Activated naive CD4-positive, alpha-beta T cell treated with anti-CD3 and anti-CD28 coated beads for 36 hours (primary cell): Measurements from ENCODE around the gene TMTC4. TPM values are rescaled to one million over a fixed set of nuclear protein-coding genes. Genes with fewer than 3 reads are reported as not detected.

Experiments
- CTCF ChIA-PET: fragments of 350-600 bp; sonication (Branson Sonifier 250); formaldehyde crosslinking; loops from one replicate; lab custom pipeline; 2021; ENCODE audit warnings: antibody characterized with exemption; lab: Charles Lee
- DNase-seq: peaks from one replicate; pipeline ENCODE4 v3.0.0-alpha.2; 2020
- H3K27ac Mint-ChIP-seq: one replicate; pipeline ENCODE4 v1.8.0; 2021; ENCODE audit warnings: mild to moderate bottlenecking, mixed read lengths
- H3K27me3 Mint-ChIP-seq: one replicate; pipeline ENCODE4 v1.8.0; 2021; ENCODE audit warnings: low read depth, mixed read lengths
- H3K36me3 Mint-ChIP-seq: one replicate; pipeline ENCODE4 v1.8.0; 2021; ENCODE audit warnings: low read depth, mixed read lengths
- H3K4me1 Mint-ChIP-seq: one replicate; pipeline ENCODE4 v1.8.0; 2021; ENCODE audit warnings: low read depth, mixed read lengths
- H3K4me3 Mint-ChIP-seq: one replicate; pipeline ENCODE4 v1.8.0; 2021; ENCODE audit warnings: mild to moderate bottlenecking, moderate library complexity, mixed read lengths
- H3K9me3 Mint-ChIP-seq: one replicate; pipeline ENCODE4 v1.8.0; 2021; ENCODE audit warnings: mixed read lengths
- intact Hi-C: fragments of 100-400 bp; cut with micrococcal nuclease; formaldehyde crosslinking; loops from one replicate; pipeline ENCODE4 v1.15.1; 2023
- total RNA-seq, 2 experiments: library from RNA; stranded (reverse); gene quantifications; one replicate each; pipeline ENCODE4 v1.2.3, GENCODE V29; 2021

TMTC4 gene
- total RNA-seq, 2 experiments from 2014 or later = 16.1 to 18.5 TPM

DNA sequence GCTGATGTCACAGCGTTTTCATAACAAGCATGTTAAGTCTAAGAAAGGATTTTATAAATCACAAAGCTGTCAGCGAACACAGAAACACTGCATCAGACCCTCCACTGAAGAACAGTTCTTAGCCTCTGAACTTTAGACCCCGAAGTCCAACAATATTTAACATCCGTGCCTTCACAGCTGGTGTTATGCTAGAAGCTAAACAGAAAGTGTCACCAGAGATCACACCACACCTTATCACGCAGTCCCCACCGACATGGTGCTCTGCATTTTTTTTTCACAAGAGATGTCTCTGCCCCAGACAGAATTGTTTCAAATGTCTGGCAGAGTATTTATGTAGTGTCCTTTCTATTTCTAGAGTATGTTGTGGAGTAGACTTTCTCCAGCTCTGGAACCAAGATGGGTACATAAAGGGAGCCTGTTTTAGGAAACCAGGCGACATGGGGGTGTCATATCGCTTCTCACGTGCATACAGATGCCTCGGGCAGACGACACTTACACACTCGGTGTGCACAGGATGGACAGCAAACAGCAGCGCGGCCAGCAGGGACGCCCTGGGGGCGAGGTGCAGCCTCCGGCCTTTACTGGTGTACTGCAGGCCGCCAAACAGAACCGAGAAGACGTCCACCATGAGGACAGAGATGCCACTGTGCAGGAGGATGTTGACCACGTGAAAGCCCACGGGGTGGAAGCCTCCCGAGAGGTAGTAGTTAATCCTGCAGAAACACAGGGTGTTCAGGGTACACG is 12.0 kb downstream of the TMTC4 start:
- CTCF ChIA-PET = interaction anchor here (0.5 kb wide), 1 partner anchor 59 kb away, joined by 3 read pairs; no protein-coding TSS in a partner anchor
- DNase-seq = no peak
- Mint-ChIP-seq H3K36me3 (peaks cover 48% of the 10 kb centered on the region), H3K9me3 (no peaks in the 10 kb centered on the region), H3K27me3 (no peaks in the 10 kb centered on the region), H3K4me1 (peaks cover 16% of the 10 kb centered on the region), H3K4me3 (no peak overlapping the region), H3K27ac (no peak overlapping the region)
- intact Hi-C loops = no loop called here

DNA sequence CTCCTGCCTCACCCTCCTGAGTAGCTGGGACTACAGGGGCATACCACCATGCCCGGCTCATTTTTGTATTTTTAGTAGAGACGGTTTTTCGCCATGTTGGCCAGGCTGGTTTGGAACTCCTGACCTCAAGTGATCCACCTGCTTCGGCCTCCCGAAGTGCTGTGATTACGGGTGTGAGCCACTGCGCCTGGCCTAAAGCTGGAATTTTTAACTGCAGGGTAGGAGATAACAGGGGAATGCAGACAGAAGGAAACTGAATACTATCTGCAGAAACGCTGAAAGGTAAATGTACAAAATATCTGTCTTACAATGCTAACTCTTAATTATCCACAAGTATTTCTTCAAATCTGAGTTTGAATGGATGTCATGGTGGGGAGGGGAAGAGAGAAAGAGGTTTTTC is 13.8 kb downstream of the TMTC4 start:
- CTCF ChIA-PET = interaction anchor here (1.5 kb wide), 1 partner anchor 88 kb away, joined by 4 read pairs; no protein-coding TSS in a partner anchor

DNA sequence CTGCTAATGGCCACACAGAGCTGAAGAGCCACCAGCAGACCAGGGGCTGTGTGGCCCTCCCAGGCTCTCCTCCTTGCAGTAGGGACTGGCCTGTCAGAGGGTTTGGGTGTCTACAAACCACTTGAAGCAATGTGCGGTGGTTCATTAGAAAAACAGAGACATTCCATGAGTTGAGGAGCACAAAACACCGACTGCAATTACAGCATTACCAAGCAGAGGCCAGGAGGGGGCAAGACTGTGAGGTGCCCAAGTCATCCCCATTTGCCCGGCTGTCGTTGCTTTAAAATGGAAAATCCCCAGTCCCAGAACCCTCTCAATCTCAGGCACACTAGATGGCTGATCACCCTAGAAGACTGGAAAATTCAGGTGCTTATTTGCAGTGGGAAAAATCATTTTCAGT is 15.0 kb downstream of the TMTC4 start:
- Mint-ChIP-seq H3K27ac (no peak overlapping the region), H3K4me1 (peaks cover 16% of the 10 kb centered on the region)
- CTCF ChIA-PET = interaction anchor here (1.2 kb wide), 1 partner anchor 14 kb away, joined by 3 read pairs; no protein-coding TSS in a partner anchor

More for the DNA sequence above, 13.8 kb downstream of the TMTC4 start:
- H3K27ac Mint-ChIP-seq = no peak overlapping the region
- intact Hi-C loops = no loop called here
- peaks cover 42% of the 10 kb centered on the region for H3K36me3 Mint-ChIP-seq
- peaks cover 16% of the 10 kb centered on the region for H3K4me1 Mint-ChIP-seq
- H3K27me3 Mint-ChIP-seq = no peaks in the 10 kb centered on the region
- no peaks in the 10 kb centered on the region for H3K9me3 Mint-ChIP-seq
- no peak for DNase-seq
- H3K4me3 Mint-ChIP-seq = no peak overlapping the region

DNA sequence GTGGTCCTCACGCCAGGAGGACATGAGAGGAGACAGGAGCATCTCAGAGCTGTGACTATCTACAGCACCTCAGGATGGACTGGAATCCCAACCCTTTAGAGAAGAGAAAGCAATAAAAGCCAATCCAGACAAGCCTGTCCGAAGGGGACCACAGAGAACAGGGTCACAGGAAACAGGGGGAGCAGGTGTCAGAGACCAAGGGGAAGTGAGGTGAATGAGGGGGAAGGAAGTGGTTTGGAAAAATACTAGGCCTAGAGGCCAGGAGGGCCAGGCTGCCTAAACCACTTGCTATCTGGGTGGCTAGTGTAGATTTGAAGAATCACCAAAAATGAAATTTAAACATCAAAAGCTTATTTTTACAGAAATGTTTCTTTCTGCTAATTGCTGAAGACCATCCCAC is 16.2 kb downstream of the TMTC4 start:
- Mint-ChIP-seq H3K4me3 (no peak overlapping the region), H3K27ac (no peak overlapping the region), H3K9me3 (no peaks in the 10 kb centered on the region), H3K4me1 (peaks cover 16% of the 10 kb centered on the region), H3K36me3 (peaks cover 40% of the 10 kb centered on the region), H3K27me3 (no peaks in the 10 kb centered on the region)
- intact Hi-C loops = no loop called here
- DNase-seq = no peak
- CTCF ChIA-PET = interaction anchor here (1.2 kb wide), 1 partner anchor 13 kb away, joined by 3 read pairs; no protein-coding TSS in a partner anchor

More for the DNA sequence above, 15.0 kb downstream of the TMTC4 start:
- Mint-ChIP-seq H3K9me3 (no peaks in the 10 kb centered on the region), H3K4me3 (no peak overlapping the region), H3K36me3 (peaks cover 41% of the 10 kb centered on the region), H3K27me3 (no peaks in the 10 kb centered on the region)
- no peak for DNase-seq
- intact Hi-C loops = no loop called here

DNA sequence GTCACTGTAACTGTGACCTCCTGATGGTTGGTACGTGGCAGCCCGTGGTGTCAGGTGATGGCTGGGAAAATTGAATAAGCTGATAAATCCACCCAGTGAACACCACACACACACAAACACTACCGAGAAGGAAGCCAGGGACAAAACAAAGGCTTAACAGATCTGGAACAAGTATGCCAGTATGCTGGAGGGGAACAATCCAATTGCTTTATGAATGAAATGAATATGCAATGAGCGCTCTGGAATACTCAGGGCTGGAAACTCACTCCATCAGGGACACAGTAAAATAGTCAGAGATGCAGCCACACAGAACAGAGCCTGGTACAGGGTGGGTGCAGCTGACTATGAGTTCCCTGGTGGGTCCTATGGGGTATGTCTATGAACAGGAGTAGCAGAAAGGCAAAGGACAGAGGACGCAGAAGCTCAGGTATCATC is 16.7 kb downstream of the TMTC4 start:
- peaks cover 40% of the 10 kb centered on the region for H3K36me3 Mint-ChIP-seq
- H3K9me3 Mint-ChIP-seq = no peaks in the 10 kb centered on the region
- H3K4me1 Mint-ChIP-seq = peaks cover 16% of the 10 kb centered on the region
- intact Hi-C loops = no loop called here
- H3K27me3 Mint-ChIP-seq = no peaks in the 10 kb centered on the region
- H3K4me3 Mint-ChIP-seq = no peak overlapping the region
- no peak for DNase-seq
- CTCF ChIA-PET = no interaction called here
- no peak overlapping the region for H3K27ac Mint-ChIP-seq

DNA sequence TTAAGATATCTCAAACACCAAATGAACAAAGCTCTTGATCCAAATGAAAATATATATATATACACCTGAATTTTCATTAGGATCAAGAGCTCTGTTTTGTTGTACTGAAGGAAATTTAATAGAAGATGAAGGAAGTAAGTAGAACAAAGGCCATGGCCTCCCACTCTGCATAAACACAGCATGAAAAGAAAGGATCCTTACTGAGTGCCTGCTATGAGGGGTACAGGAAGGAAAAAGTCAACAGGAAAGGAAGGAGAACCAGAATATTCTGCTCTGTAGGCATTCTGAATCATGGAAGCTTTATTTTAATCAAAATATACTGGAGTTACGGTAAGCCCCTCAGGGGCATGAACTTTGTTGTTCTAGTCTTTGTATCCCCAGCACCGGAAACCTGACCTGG is 22.1 kb downstream of the TMTC4 start:
- intact Hi-C loops = no loop called here
- Mint-ChIP-seq H3K27ac (no peak overlapping the region), H3K4me1 (no peaks in the 10 kb centered on the region), H3K36me3 (peaks cover 35% of the 10 kb centered on the region), H3K9me3 (no peaks in the 10 kb centered on the region), H3K27me3 (no peaks in the 10 kb centered on the region), H3K4me3 (no peak overlapping the region)
- CTCF ChIA-PET = interaction anchor here (0.6 kb wide), 1 partner anchor 43 kb away, joined by 3 read pairs; no protein-coding TSS in a partner anchor
- no peak for DNase-seq

DNA sequence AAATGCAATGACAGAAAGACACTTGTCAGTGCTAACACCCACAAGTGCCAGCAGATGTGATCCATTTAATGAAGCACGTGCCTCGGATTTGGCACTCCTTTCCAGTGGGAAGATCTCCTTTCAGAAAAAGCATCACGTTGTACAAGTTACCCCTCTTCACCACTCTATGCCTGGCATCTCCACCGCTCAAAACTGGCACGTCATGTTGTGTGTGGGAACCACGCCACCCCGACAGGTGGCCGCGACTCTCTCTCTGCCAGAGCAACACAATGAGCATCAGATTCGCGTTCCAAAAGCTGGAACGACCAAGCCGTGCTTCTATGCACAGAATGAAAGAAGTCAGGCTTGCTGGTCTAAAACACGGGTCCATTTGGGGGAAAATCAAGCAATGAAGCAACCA is 24.3 kb downstream of the TMTC4 start:
- Mint-ChIP-seq H3K36me3 (peaks cover 29% of the 10 kb centered on the region), H3K4me3 (no peak overlapping the region), H3K9me3 (no peaks in the 10 kb centered on the region), H3K4me1 (no peaks in the 10 kb centered on the region), H3K27ac (no peak overlapping the region), H3K27me3 (no peaks in the 10 kb centered on the region)
- intact Hi-C loops = no loop called here
- CTCF ChIA-PET = no interaction called here
- no peak for DNase-seq

DNA sequence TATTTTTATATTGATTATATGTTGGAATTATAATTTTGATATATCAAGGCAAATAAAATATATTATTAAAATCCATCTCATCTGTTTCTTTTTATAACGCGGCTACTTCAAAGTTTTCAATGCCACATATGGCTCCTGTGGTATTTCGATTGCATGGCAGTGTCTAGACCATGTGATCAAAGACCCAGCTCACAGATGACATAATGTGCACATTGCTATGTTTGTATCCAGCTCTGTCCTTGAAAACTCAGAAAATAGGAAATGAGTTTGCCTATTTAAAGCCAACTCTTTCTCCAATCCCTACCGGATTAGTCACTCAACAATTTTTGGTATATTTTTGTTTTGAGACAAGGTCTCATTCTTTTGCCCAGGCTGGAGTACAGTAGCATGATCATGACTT is 26.2 kb downstream of the TMTC4 start:
- Mint-ChIP-seq H3K27ac (no peak overlapping the region), H3K36me3 (peaks cover 26% of the 10 kb centered on the region), H3K27me3 (no peaks in the 10 kb centered on the region), H3K9me3 (no peaks in the 10 kb centered on the region), H3K4me3 (no peak overlapping the region), H3K4me1 (no peaks in the 10 kb centered on the region)
- DNase-seq = no peak
- intact Hi-C loops = no loop called here
- CTCF ChIA-PET = no interaction called here

DNA sequence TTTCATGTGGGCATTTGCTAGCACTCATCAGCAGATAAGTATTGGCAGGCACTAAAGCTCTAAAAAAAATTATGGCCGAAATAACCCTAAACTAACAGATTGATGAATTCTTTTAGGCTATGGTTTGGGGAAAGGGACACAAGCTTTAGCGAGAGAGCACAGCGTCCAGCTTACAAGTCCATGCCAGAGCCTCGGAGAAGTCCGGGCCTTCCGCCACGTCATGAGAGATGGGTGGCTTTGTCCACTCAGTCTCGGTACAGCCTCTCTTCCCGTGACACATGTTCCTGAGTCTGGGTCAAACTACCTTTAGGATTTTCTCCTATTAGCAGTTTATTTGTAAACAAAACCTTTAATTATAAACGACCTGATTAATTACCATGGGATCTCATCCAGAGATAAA is 27.7 kb downstream of the TMTC4 start:
- Mint-ChIP-seq H3K36me3 (peaks cover 23% of the 10 kb centered on the region), H3K9me3 (no peaks in the 10 kb centered on the region), H3K4me1 (no peaks in the 10 kb centered on the region), H3K27me3 (no peaks in the 10 kb centered on the region), H3K27ac (no peak overlapping the region), H3K4me3 (no peak overlapping the region)
- CTCF ChIA-PET = no interaction called here
- no peak for DNase-seq
- intact Hi-C loops = no loop called here

DNA sequence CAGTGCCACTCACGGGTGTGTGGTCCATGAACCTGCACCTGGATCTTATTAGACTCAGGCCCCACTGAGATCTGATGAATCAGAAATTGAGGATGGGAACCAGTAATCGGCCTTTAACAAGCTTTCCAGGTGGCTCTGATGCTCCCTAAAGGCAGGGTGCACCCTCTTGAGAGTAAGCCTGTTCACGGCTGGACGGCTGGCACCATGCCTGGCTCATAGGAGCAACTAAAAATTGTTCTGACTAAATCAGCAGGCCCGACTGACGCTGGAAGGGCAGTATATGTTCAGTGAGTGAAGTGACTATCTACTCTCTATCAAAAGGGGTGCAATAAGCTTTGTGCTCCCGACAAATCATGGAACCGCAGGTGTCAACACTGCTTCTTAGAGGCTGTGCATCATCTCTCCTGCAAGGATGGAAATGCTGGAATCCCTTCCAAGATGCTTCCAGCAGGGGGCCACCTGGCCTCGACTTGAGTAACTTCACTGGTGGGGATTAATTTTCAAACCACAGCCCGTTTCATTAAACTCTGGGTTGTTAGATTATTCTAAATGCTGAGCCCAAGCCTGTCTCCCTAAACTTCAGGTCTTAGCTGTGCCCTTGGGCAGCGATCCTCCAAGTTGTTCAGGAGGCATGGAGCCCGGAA is 28.4 kb downstream of the TMTC4 start:
- CTCF ChIA-PET = interaction anchor here (1.4 kb wide), 1 partner anchor 13 kb away, joined by 3 read pairs; no protein-coding TSS in a partner anchor
- DNase-seq = peak; percentile 10
- H3K9me3 Mint-ChIP-seq = no peaks in the 10 kb centered on the region
- H3K27ac Mint-ChIP-seq = no peak overlapping the region
- peaks cover 23% of the 10 kb centered on the region for H3K36me3 Mint-ChIP-seq
- H3K4me1 Mint-ChIP-seq = no peaks in the 10 kb centered on the region
- intact Hi-C loops = no loop called here
- no peaks in the 10 kb centered on the region for H3K27me3 Mint-ChIP-seq
- no peak overlapping the region for H3K4me3 Mint-ChIP-seq

DNA sequence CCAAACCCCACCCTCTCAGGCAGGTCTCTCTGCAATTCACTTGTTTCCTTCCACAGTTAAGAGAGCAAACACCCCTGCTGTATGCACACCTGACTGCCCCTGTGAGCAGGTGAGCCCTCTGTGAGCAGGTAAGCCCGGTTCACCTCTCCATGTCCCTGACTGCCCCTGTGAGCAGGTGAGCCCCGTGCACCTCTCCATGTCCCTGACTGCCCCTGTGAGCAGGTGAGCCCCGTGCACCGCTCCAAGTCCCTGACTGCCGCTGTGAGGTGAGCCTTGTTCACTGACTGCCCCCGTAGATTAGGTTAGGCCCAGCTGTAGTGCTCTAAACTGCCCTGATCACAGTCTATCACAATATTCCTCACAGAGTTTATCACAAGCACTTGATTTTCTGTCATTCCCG is 29.2 kb downstream of the TMTC4 start:
- intact Hi-C loops = no loop called here
- no peak overlapping the region for H3K27ac Mint-ChIP-seq
- DNase-seq = no peak
- H3K4me1 Mint-ChIP-seq = no peaks in the 10 kb centered on the region
- CTCF ChIA-PET = interaction anchor here (1.4 kb wide), 1 partner anchor 14 kb away, joined by 3 read pairs; no protein-coding TSS in a partner anchor
- H3K27me3 Mint-ChIP-seq = no peaks in the 10 kb centered on the region
- no peak overlapping the region for H3K4me3 Mint-ChIP-seq
- H3K9me3 Mint-ChIP-seq = no peaks in the 10 kb centered on the region
- peaks cover 17% of the 10 kb centered on the region for H3K36me3 Mint-ChIP-seq

DNA sequence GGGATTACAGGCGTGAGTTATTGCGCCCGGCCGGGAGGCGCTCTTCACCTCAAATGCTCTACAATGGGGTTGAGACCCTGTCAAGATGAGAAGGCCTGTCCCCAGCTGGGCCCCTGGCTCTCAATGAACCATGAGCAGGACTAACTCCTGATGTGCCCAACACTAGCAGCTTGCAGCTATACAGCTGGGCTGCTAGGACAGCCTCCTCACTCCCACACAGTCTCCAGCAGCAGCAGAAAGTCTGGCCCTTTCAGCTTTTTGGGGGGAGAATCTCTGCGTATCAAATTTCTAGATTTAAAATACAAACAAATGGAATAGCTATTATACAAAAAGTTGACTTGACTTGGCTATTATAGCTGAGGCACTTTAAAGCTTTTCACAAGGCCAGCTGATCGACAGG is 30.2 kb downstream of the TMTC4 start:
- intact Hi-C loops = loop anchor here (5.0 kb wide), 1 partner anchor 72 kb away; no protein-coding TSS in a partner anchor
- CTCF ChIA-PET = interaction anchor here (0.6 kb wide), 1 partner anchor 569 kb away, joined by 6 read pairs; no protein-coding TSS in a partner anchor
- H3K36me3 Mint-ChIP-seq = peaks cover 14% of the 10 kb centered on the region
- H3K27me3 Mint-ChIP-seq = no peaks in the 10 kb centered on the region
- H3K4me1 Mint-ChIP-seq = no peaks in the 10 kb centered on the region
- H3K9me3 Mint-ChIP-seq = no peaks in the 10 kb centered on the region
- H3K27ac Mint-ChIP-seq = no peak overlapping the region
- no peak overlapping the region for H3K4me3 Mint-ChIP-seq
- DNase-seq = no peak
